Upper lobe of left lung (tissue), 6 donors: Measurements from ENCODE around the gene SIM1. TPM values are rescaled to one million over a fixed set of nuclear protein-coding genes. Genes with fewer than 3 reads are reported as not detected.

Experiments used
- ATAC-seq, 2 donors: fragments of 200-7000 bp; cut with Tn5 transposase; one replicate each; pipeline ENCODE4 v1.9.1; 2022; ENCODE audit warnings: mild to moderate bottlenecking in 2 of 2, moderate library complexity in 2 of 2; ENCODE audit not compliant: low FRiP score in 2 of 2
- DNase-seq, 2 donors: peaks; one replicate each; pipeline ENCODE4 v3.0.0-alpha.2; 2019 to 2020
- H3K27ac ChIP-seq, 4 donors: fragments of 200-600 bp; sonication (generic); one replicate each; pipeline ENCODE4 v1.5.1; 2016 to 2019
- H3K27me3 ChIP-seq, 4 donors: fragments of 200-600 bp; sonication (generic); one replicate each; pipeline ENCODE4 v1.5.1; 2017 to 2019
- H3K36me3 ChIP-seq, 4 donors: fragments of 200-600 bp; sonication (generic); one replicate each; pipeline ENCODE4 v1.5.1; 2016 to 2019
- H3K4me1 ChIP-seq, 4 donors: fragments of 200-600 bp; sonication (generic); one replicate each; pipeline ENCODE4 v1.5.1; 2018 to 2019
- H3K4me3 ChIP-seq, 4 donors: fragments of 200-600 bp; sonication (generic); one replicate each; pipeline ENCODE4 v1.5.1; 2017 to 2019; ENCODE audit warnings: mild to moderate bottlenecking in 2 of 4, moderate library complexity in 1 of 4
- H3K9me3 ChIP-seq, 4 donors: fragments of 200-600 bp; sonication (generic); one replicate each; pipeline ENCODE4 v1.5.1; 2018 to 2019
- EP300 ChIP-seq, 4 donors: sonication (generic); formaldehyde crosslinking; IDR thresholded peaks; one replicate each; pipeline ENCODE4 v1.5.1; 2017; ENCODE audit warnings: antibody characterized with exemption in 4 of 4, control low read depth in 2 of 4
- POLR2A ChIP-seq, 4 donors: fragments of 450-650 bp; IDR thresholded peaks; one replicate each; pipeline ENCODE4 v1.5.1; 2016 to 2017; ENCODE audit warnings: antibody characterized with exemption in 4 of 4, mild to moderate bottlenecking in 2 of 4
- POLR2AphosphoS5 ChIP-seq, 2 donors: sonication (generic); formaldehyde crosslinking; IDR thresholded peaks; one replicate each; pipeline ENCODE4 v1.5.1; 2017; ENCODE audit warnings: antibody characterized with exemption in 2 of 2
- WGBS, 2 donors: methylation state at CpG; one replicate each; pipeline ENCODE4 v1.1.5; 2017 to 2018; 5-methylcytosine and 5-hydroxymethylcytosine counted together
- total RNA-seq, 6 donors: library from RNA; depleted of rRNA in 4 of 6; stranded (reverse); fragments of >200 nt in 4 of 6; gene quantifications; one replicate each; pipeline versions ENCODE4 v1.1.0 to v1.2.1, GENCODE V29; 2016 to 2021
- TF ChIP-seq, protein P1 (sequence below), 6 experiments: fragments of 450-650 bp in 4 of 6; fragments of 200-600 bp in 2 of 6; sonication (generic) in 2 of 6; IDR thresholded peaks; one replicate each; pipeline ENCODE4 v1.5.1; 2016 to 2019; ENCODE audit warnings: antibody characterized with exemption in 6 of 6
- donor health status: DM: no; HTN: no; CAD: no; lungs with moderate emphysema.
- donor health status: DM: no; HTN: yes; CAD: no; lungs with severe emphysema.

SIM1 gene
- total RNA-seq, 6 donors from 2014 or later: not detected

DNA sequence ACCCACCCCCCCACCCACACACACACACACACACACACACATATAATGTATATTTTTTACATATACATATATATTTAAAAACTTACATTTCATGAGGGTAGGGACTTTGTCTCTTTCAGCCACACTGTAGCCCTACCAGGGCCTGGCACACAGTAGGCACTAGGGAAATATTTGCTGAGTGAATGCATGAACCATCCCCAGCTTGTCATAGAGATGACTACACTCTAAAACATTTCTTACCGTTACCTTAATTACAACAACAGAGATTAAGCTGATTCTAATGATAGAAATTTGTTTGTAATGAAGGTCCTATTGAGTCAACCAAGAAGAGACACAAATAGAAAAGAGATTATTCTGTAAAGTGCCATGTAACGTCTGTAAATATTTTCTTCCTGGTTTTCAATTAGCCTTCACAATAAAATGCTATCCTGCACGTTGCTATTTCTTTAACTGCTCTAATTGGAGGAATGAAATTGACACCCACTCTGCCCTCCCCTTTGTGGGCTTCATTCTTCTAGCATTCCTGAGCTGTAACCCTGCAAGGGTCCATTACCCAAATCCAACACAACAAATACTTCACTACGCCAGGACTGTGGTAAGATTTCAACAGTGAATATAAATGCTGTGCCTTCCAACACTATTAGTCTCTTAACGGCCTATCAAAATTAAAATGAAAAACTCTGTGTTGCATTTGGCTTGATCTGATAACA lies 30.8 kb downstream of the SIM1 start:
- TF ChIP-seq POLR2A (IDR thresholded peaks at IDR 0.05) (no peak), EP300 (IDR thresholded peaks at IDR 0.05) (no peak), POLR2AphosphoS5 (IDR thresholded peaks at IDR 0.05) (no peak)
- TF ChIP-seq, protein P1, sequence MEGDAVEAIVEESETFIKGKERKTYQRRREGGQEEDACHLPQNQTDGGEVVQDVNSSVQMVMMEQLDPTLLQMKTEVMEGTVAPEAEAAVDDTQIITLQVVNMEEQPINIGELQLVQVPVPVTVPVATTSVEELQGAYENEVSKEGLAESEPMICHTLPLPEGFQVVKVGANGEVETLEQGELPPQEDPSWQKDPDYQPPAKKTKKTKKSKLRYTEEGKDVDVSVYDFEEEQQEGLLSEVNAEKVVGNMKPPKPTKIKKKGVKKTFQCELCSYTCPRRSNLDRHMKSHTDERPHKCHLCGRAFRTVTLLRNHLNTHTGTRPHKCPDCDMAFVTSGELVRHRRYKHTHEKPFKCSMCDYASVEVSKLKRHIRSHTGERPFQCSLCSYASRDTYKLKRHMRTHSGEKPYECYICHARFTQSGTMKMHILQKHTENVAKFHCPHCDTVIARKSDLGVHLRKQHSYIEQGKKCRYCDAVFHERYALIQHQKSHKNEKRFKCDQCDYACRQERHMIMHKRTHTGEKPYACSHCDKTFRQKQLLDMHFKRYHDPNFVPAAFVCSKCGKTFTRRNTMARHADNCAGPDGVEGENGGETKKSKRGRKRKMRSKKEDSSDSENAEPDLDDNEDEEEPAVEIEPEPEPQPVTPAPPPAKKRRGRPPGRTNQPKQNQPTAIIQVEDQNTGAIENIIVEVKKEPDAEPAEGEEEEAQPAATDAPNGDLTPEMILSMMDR (IDR thresholded peaks at IDR 0.05): no peak
- no peak for ATAC-seq
- Histone ChIP-seq H3K4me1 (no peaks in the 10 kb centered on the region), H3K36me3 (no peaks in the 10 kb centered on the region), H3K4me3 (no peak overlapping the region), H3K27ac (no peak overlapping the region), H3K27me3 (no peaks in the 10 kb centered on the region), H3K9me3 (no peaks in the 10 kb centered on the region)
- DNase-seq: no peak
- 70 to 76% methylated on average over 5 of the region's 5 CpGs for WGBS, 2 donors

DNA sequence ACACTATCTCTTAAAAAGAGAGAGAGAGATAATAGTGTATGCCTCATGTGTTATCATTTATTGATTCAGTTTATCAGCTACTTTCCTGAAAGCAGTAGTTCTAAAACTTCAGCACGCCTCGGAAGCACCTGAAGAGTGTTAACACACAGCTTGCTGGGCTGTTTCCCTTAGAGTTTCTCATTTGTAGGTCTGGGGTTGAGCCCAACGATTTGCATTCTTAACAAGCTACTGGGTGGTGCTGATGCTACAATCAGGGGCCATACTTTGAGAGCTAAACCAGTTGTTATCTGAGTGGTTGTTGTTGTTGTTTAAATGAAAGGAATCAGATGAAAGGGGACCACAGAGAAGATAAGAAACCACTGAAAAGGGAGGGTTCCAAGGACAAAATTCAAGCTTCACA lies 32.6 kb downstream of the SIM1 start:
- Histone ChIP-seq H3K27ac (no peak overlapping the region), H3K36me3 (no peaks in the 10 kb centered on the region), H3K4me1 (no peaks in the 10 kb centered on the region), H3K4me3 (no peak overlapping the region), H3K9me3 (no peaks in the 10 kb centered on the region), H3K27me3 (no peaks in the 10 kb centered on the region)
- DNase-seq (no peak), ATAC-seq (no peak)
- WGBS, 2 donors: 59 to 67% methylated on average over 3 of the region's 3 CpGs
- TF ChIP-seq POLR2A (IDR thresholded peaks at IDR 0.05) (no peak), EP300 (IDR thresholded peaks at IDR 0.05) (no peak), POLR2AphosphoS5 (IDR thresholded peaks at IDR 0.05) (no peak)
- TF ChIP-seq, protein P1 (IDR thresholded peaks at IDR 0.05): no peak

DNA sequence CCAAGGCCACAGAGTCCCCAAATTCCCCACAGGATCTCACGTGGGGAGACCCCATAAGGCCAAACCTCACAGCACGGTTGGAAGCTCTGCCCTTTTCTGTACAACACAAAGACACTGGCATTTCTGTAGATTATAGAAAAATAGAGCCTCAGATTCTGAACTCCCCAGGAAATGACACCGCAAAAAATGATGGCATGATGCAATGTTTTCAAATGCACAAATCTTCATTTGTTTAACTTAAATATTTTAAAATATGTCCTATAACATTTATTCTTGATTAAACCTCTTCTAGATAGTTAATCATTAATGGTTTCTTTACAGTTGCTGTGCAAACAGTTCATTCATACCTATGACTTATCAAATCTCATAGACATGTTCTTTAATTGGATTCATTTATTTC lies 33.8 kb downstream of the SIM1 start:
- Histone ChIP-seq H3K4me3 (no peak overlapping the region), H3K9me3 (no peaks in the 10 kb centered on the region), H3K27me3 (no peaks in the 10 kb centered on the region), H3K4me1 (no peaks in the 10 kb centered on the region), H3K27ac (no peak overlapping the region), H3K36me3 (no peaks in the 10 kb centered on the region)
- DNase-seq (no peak), ATAC-seq (no peak)
- WGBS, 2 donors: 53 to 56% methylated on average over 3 of the region's 3 CpGs
- no peak for TF ChIP-seq POLR2A (IDR thresholded peaks at IDR 0.05)
- no peak for TF ChIP-seq EP300 (IDR thresholded peaks at IDR 0.05)
- TF ChIP-seq POLR2AphosphoS5 (IDR thresholded peaks at IDR 0.05): no peak
- TF ChIP-seq, protein P1 (IDR thresholded peaks at IDR 0.05): no peak

DNA sequence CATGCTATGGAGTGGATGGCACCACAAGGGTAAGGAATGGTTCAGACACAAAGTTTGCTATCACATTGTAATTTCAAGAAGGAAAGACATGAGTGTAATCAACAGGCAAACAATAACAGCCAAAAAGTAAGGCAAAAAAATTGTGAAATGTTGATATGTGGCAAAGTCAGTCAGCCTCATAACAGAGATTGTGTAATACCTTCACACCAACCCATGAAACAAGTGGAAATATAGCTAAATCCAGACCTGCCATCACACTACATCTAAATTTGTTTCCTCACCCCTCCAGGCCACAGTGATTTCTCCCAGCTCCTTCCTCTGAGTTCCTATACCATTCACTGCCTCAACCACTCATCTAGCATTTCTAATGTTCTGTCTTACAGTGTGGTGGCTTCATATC lies 37.3 kb downstream of the SIM1 start:
- Histone ChIP-seq H3K9me3 (no peaks in the 10 kb centered on the region), H3K4me3 (no peak overlapping the region), H3K36me3 (no peaks in the 10 kb centered on the region), H3K27ac (no peak overlapping the region), H3K4me1 (no peaks in the 10 kb centered on the region), H3K27me3 (no peaks in the 10 kb centered on the region)
- TF ChIP-seq POLR2AphosphoS5 (IDR thresholded peaks at IDR 0.05): no peak
- no peak for TF ChIP-seq POLR2A (IDR thresholded peaks at IDR 0.05)
- TF ChIP-seq, protein P1 (IDR thresholded peaks at IDR 0.05): no peak
- no peak for TF ChIP-seq EP300 (IDR thresholded peaks at IDR 0.05)
- no peak for ATAC-seq
- DNase-seq: no peak

DNA sequence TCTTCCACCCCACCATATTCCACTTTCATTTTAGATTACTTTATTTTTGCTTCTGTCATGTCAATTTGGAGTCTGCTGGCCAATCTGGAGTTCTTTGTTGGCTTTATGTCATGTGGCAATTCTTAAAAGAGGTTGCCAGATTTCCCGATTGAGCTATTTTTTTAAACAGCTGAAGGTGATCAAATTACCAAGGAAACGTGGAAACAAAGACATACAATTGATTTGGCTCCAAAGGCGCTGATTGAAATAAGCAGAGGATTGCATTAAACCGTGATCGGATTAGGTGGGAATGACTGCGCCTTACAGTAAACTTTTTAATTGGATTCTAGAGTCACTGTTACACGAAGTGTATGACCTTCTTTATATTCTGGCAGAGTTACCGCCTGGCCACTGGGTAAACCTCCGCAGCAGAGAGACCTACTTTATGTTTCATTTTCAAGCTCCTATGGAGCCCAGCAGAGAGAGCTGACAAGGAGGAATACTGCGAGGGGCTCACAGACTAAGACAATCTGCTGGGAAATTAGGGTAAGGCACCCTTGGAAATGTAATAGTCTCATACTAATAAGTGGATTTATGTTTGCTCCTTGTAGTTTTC lies 37.9 kb downstream of the SIM1 start:
- H3K27me3 ChIP-seq: no peaks in the 10 kb centered on the region
- DNase-seq (no peak), ATAC-seq (no peak)
- WGBS, 2 donors: 79 to 85% methylated on average over 10 of the region's 10 CpGs
- no peaks in the 10 kb centered on the region for H3K4me1 ChIP-seq
- H3K9me3 ChIP-seq: no peaks in the 10 kb centered on the region
- no peak overlapping the region for H3K4me3 ChIP-seq
- TF ChIP-seq EP300 (IDR thresholded peaks at IDR 0.05): no peak
- no peak for TF ChIP-seq POLR2A (IDR thresholded peaks at IDR 0.05)
- TF ChIP-seq, protein P1 (IDR thresholded peaks at IDR 0.05): no peak
- no peak for TF ChIP-seq POLR2AphosphoS5 (IDR thresholded peaks at IDR 0.05)
- H3K36me3 ChIP-seq: no peaks in the 10 kb centered on the region
- H3K27ac ChIP-seq: no peak overlapping the region
